ENCODE results near the gene DUSP22. TPM values are rescaled to one million over a fixed set of nuclear protein-coding genes. Genes with fewer than 3 reads are reported as not detected.

The DUSP22 gene
- polyA plus RNA-seq, 1 of the 3 experiments (the other 2 are of a cell fraction): 6.8 TPM

GRCh38 chr6:302760-303159 is 10.5 kb downstream of the DUSP22 start:
- no peaks in the 10 kb centered on the region for H3K9me2 ChIP-seq
- no peak overlapping the region for H3K9ac ChIP-seq
- POLR2A ChIA-PET: no interaction called here
- H3K27me3 ChIP-seq (ENCODE audit: insufficient read depth): peaks cover 35% of the 10 kb centered on the region
- no peaks in the 10 kb centered on the region for H3K9me3 ChIP-seq
- DNase-seq: no peak
- no peak overlapping the region for H3K4me3 ChIP-seq (ENCODE audit: low read depth in 2 of 2, low read length in 1 of 2)
- no peaks in the 10 kb centered on the region for H3K79me2 ChIP-seq (ENCODE audit: insufficient read depth)
- no peaks in the 10 kb centered on the region for H4K20me1 ChIP-seq (ENCODE audit: insufficient read depth)
- no peak overlapping the region for H3K4me2 ChIP-seq
- H3F3A ChIP-seq (replicated peaks; ENCODE audit: insufficient read depth): no peaks in the 10 kb centered on the region
- H2AFZ ChIP-seq (ENCODE audit: low read depth): no peak overlapping the region
- H3K36me3 ChIP-seq (replicated peaks in 1 of 2; ENCODE audit: control insufficient read depth in 1 of 2, insufficient read depth in 2 of 2, low read length in 1 of 2): no peaks in the 10 kb centered on the region
- peaks cover 0 to 2% of the 10 kb centered on the region in 2 experiments; a peak in 1 of 4 replicates for H3K4me1 ChIP-seq (ENCODE audit: control insufficient read depth in 1 of 2, insufficient read depth in 2 of 2, low read depth in 1 of 2, low read length in 1 of 2)
- 50% methylated on average over 9 of the region's 9 CpGs for WGBS (ENCODE audit: low lambda C conversion rate)
- H3K27ac ChIP-seq (ENCODE audit: low read depth in 2 of 2, low read length in 1 of 2): no peak overlapping the region
- TF ChIP-seq USF1 (IDR thresholded peaks at IDR 0.05; ENCODE audit: borderline replicate concordance, low read depth): no peak
- TF ChIP-seq EZH2phosphoT487 (IDR thresholded peaks at IDR 0.05; ENCODE audit: borderline replicate concordance, low read depth): no peak
- no peak for TF ChIP-seq GABPA (IDR thresholded peaks at IDR 0.05; ENCODE audit: low read depth)
- no peak for TF ChIP-seq MXI1 (IDR thresholded peaks at IDR 0.05; ENCODE audit: low read depth, low read length)
- TF ChIP-seq MEF2A (IDR thresholded peaks at IDR 0.05; ENCODE audit: borderline replicate concordance, low read depth): no peak
- no peak for TF ChIP-seq ELF1 (IDR thresholded peaks at IDR 0.05)
- CTCF ChIA-PET: interaction anchor here (1.0 kb wide), 1 partner anchor 105 kb away, joined by 3 read pairs; no protein-coding TSS in a partner anchor

- TF ChIP-seq MAX (IDR thresholded peaks at IDR 0.05; ENCODE audit: low read depth): no peak
- TF ChIP-seq ZBTB33 (IDR thresholded peaks at IDR 0.05; ENCODE audit: borderline replicate concordance, low read depth): no peak
- no peak for TF ChIP-seq FOXJ3 (CRISPR knock-in tag; IDR thresholded peaks at IDR 0.05)
- TF ChIP-seq USF2 (IDR thresholded peaks at IDR 0.05; ENCODE audit: borderline replicate concordance, low read depth, low read length): no peak
- TF ChIP-seq MEF2A (IDR thresholded peaks at IDR 0.05; ENCODE audit: borderline replicate concordance, low read depth): no peak
- TF ChIP-seq CHD2 (IDR thresholded peaks at IDR 0.05; ENCODE audit: low read length, partially characterized antibody): no peak
- ChIA-PET POLR2A (no interaction called here), CTCF (interaction anchor here (1.0 kb wide), 1 partner anchor 106 kb away, joined by 3 read pairs; no protein-coding TSS in a partner anchor)
- no peak overlapping the region for H2AFZ ChIP-seq (ENCODE audit: low read depth)
- no peaks in the 10 kb centered on the region for H4K20me1 ChIP-seq (ENCODE audit: insufficient read depth)
- H3K79me2 ChIP-seq (ENCODE audit: insufficient read depth): no peaks in the 10 kb centered on the region
- H3K4me2 ChIP-seq: no peak overlapping the region
- H3K36me3 ChIP-seq (replicated peaks in 1 of 2; ENCODE audit: control insufficient read depth in 1 of 2, insufficient read depth in 2 of 2, low read length in 1 of 2): no peaks in the 10 kb centered on the region
- H3K9me2 ChIP-seq: no peaks in the 10 kb centered on the region
- WGBS (ENCODE audit: low lambda C conversion rate): 67% methylated on average over 9 of the region's 9 CpGs
- H3K9ac ChIP-seq: no peak overlapping the region
- no peak overlapping the region for H3K27ac ChIP-seq (ENCODE audit: low read depth in 2 of 2, low read length in 1 of 2)
- H3K4me1 ChIP-seq (ENCODE audit: control insufficient read depth in 1 of 2, insufficient read depth in 2 of 2, low read depth in 1 of 2, low read length in 1 of 2): no peaks in the 10 kb centered on the region
- DNase-seq: no peak
- no peaks in the 10 kb centered on the region for H3F3A ChIP-seq (replicated peaks; ENCODE audit: insufficient read depth)
- H3K4me3 ChIP-seq (ENCODE audit: low read depth in 2 of 2, low read length in 1 of 2): no peak overlapping the region
- no peaks in the 10 kb centered on the region for H3K9me3 ChIP-seq
- peaks cover 40% of the 10 kb centered on the region for H3K27me3 ChIP-seq (ENCODE audit: insufficient read depth)
These were observed 11.0 kb downstream of the DUSP22 start for GRCh38 chr6:303263-303662.
